Cerebellar nuclear complex (tissue), 1 donor: Measurements from ENCODE around the gene SLC35A3.
"Not testable (repeated sequence)": the region's sequence is repeated elsewhere in the genome, so short reads cannot be mapped to it uniquely, and the experiment has no call there.

ENCODE experiments used
- DNase-seq, 2 experiments: peaks; one replicate each; lab custom pipeline; 2025; lab: John Stamatoyannopoulos, UW

Gene SLC35A3

DNA sequence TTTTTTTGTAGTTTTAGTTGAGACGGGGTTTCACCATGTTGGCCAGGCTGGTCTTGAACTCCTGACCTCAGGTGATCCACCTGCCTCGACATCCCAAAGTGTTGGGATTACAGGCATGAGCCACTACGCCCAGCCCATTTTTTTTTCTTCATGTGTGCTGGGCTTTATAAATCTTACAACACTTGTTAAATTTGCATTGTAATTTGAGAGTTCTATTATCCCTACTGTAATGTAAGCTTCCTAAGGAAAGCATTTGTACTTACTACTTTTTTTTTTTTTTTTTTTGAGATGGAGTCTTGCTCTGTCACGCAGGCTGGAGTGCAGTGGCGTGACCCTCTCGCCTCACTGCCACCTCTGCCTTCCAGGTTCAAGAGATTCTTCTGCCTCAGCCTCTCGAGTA is 2.3 kb downstream of the SLC35A3 start:
- DNase-seq: not testable (repeated sequence)

DNA sequence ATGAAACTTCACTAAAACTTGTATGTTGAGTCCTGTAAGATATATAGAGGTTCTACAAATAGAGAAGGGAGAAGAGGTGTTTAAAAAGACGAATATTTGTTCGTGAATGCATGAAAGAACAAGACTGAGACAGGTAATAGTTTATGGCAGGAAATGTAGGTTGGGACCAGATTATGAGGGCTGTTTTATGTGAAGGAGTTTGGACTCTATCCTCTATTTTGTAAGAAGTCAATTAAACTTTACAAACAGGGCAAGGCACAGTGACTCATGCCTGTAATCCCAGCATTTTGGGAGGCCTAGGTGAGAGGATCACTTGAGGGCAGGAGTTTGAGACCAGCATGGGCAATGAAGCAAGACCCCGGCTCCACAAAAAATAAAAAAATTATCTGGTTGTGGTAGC is 5.7 kb downstream of the SLC35A3 start:
- DNase-seq: no peak

DNA sequence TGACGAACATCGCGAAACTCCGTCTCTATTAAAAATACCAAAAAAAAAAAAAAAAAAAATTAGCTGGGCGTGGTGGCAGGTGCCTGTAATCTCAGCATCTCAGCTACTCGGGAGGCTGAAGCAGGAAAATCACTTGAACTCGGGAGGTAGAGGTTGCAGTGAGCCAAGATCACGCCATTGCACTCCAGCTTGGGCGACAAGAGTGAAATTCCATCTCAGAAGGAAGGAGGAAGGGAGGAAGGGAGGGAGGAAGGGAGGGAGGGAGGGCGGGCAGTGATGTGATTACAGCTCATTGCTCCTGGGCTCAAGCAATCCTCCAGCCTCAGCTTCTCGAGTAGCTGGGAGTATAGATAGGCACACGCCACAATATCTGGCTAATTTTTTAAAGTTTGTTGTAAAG is 7.5 kb downstream of the SLC35A3 start:
- not testable (repeated sequence) for DNase-seq

DNA sequence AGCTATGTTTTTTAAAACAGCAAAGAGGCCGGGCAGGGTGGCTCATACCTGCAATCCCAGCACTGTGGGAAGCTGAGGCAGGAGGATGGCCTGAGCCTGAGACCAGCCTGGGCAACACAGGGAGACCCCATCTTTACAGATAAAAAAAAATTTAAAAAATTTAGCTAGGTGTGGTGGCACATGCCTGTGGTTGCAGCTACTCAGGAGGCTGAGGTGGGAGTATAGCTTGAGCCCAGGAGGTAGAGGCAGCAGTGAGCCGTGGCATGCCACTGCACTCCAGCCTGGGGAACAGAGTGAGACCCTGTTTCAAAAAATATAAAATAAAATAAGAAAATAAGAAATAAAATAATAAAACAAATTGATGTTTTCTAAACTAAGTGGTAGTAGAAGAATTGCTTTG is 8.4 kb downstream of the SLC35A3 start:
- no peak for DNase-seq

DNA sequence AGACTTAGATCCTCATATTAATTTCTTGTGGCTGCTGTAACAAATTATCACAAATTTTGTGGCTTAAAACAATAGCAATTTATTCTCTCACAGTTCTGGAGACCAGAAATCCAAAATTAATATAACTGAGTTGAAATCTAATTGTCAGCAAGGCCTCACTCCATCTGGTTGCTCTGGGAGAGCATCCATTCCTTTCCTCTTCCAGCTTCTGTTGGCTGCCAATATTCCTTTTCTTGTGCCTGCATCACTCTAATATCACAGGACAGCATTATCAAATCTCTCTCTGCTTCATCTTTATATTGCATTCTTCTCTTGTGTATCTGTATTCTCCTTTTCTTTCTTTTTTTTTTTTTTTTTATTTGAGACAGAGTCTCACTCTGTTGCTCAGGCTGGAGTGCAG is 9.3 kb downstream of the SLC35A3 start:
- DNase-seq: no peak

DNA sequence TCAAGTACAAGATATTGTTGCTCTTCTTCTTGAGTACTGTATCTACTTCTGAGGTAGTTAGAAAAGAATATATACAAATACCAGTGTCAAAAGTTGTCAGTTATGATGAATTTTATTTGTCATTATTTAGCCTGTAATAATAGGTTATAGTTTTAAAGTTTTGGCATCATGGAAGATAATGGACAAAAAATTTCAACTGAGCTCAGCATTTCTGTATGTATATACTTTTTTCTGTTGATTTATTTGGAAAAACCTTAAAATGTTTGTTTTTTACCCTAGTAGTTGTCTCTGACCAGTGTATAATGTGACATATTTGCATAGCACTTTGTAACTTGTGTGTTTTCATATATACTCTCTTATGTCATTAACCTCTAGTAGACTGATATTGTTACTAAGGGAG is 11.1 kb downstream of the SLC35A3 start:
- no peak for DNase-seq

DNA sequence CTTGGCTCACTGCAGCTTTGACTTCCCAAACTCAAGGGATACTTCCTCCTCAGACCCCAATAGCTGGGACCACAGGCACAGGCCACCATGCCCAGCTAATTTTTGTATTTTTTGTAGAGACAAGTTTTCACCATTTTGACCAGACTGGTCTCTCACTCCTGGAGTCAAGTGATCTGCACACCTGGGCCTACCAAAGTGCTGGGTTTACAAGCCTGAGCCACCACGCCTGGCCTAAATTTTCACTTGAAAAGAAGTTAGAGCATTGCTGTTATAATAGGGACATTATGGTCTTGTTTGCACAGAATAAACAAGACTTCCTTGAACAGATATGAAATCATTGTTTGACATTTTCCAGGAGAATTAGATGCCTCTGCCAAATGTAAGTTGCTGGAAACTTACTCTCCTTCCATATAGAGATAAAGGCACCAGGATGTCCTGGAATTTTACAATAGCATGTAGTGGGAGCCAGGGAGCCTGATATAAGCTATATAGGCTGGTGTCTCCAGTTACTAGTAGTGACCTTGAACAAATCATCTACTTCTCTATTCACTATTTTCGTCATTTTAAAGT is 16.9 kb downstream of the SLC35A3 start:
- no peak for DNase-seq

DNA sequence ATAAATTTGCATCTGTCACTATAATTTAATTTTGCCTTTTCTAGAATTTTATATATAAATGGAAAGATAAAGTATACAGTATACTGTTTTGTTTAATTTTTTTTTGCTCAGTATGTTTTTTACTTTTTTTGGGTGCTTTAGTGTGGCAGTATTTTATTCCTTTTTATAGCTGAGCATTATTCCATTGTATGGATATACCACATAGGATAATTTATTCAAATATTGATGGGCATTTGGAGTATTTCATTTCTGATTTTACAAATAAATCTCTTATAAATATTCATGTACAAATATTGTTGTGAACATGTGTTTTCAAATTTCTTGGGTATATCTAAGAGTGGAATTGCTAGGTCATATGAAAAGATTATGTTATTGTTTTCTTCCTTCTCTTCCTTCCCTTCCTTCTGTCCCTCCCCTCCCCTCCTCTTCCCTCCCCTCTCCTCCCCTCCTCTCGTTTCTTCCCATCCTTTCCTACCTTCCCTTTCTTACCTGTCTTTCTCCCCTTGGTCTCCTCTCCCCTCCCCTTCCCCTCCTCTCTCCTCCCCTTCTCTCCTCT is 18.5 kb downstream of the SLC35A3 start:
- no peak for DNase-seq

DNA sequence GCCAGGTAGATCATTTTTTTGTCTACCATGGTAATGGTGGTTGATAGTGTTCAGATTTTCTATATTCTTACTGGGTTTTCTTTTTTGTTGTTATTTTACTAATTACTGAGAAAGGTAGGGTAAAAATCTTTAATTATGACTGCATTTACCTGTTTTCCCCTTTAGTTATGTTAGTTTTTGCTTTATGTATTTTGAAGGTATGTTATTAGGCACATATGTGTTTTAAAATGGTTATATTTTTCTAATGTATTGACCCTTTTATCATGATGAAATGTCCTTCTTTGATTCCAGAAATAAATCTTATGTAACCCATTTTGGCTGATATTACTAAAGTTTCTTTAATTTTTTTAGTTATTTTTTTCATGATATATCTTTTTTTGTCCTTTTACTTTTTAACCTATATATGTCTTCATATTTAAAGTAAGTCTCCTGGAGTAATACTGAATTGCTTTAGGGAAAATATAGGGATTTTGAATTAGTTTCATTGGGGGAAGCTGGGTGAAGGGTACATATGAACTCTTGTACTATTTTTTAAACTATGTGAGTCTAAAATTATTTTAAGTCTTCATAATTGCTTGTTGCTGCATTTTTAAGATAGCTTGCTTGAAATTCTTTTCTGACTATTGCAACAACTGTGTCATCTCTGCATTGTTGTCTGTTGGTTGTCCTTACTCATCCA is 22.4 kb downstream of the SLC35A3 start:
- DNase-seq: no peak

GRCh38 chr1:99992760-99993467 is 23.1 kb downstream of the SLC35A3 start:
- DNase-seq: no peak

GRCh38 chr1:99993468-99993845 is 23.7 kb downstream of the SLC35A3 start:
- no peak for DNase-seq

DNA sequence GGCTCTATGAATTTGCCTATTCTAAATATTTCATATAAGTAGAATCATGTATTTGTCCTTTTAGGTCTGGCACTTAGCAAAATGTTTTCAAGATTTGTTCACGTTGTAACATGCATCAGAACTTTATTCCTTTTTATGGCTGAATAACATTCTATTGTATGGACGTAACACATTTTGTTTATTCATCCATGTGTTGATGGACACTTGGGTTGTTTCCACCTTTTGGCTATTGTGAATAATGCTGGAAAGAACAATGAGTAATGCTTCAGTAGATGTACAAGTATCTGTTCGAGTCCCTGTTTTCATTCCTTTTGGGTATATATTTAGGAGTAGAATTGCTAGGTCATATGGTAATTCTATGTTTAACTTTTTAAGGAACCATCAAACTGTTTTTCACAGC is 24.7 kb downstream of the SLC35A3 start:
- no peak for DNase-seq

GRCh38 chr1:99996951-99997350 is 27.2 kb downstream of the SLC35A3 start:
- no peak for DNase-seq

DNA sequence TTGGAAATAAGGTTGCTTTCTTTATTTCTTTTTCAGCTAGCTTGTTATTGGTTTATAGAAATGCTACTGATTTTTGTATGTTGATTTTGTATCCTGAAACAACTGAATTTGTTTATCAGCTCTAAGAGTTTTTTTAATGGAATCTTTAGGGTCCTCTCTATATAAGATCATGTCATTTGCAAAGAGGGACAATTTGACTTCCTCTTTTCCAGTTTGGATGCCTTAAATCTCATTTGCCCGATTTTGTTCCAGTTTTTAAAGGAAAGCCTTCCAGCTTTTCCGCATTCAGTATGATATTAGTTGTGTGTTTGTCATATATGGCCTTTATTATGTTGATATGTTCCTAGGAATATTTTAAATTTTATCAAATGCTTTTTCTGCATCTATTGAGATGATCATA is 31.7 kb downstream of the SLC35A3 start:
- no peak for DNase-seq

DNA sequence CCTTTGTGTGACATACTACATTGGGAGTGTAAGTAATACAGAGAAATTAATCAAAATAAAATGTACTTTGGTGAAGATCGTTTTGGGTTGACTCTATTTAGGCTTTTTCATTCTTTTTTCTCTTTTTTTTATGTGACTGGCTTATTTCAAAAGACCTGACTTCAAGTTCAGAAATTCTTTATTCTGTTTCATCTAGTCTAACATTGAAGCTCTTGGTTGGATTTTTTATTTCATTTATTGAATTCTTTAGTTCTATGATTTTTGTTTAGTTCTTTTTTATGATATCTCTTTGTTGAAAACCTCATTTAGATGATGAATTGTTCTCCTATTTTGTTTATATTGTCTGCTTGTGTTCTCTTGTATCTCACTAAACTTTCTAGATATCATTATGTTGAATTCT is 35.6 kb downstream of the SLC35A3 start:
- DNase-seq: no peak

GRCh38 chr1:100006688-100007087 is 36.9 kb downstream of the SLC35A3 start:
- no peak for DNase-seq

GRCh38 chr1:100009458-100009857 is 39.7 kb downstream of the SLC35A3 start:
- no peak for DNase-seq

- DNase-seq: no peak
Measured at GRCh38 chr1:100010804-100011203, 41.0 kb downstream of the SLC35A3 start.

GRCh38 chr1:100019220-100019619 is 49.4 kb downstream of the SLC35A3 start:
- no peak for DNase-seq

DNA sequence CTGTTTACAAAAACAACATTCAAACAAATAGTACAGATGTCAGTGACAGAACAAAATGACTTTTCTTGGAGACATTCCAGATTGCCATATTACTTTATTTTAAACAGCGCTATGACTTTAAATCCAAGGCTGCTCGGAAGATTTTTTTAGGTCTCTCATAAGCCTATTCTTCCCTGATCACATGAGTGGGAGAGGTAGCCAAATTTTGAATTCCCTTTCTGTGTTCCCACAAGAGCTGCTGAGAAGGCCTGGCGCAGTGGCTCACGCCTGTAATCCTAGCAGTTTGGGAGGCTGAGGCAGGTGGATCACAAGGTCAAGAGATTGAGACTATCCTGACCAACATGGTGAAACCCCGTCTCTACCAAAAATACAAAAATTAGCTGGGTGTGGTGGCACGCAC is 53.7 kb downstream of the SLC35A3 start:
- DNase-seq: no peak

DNA sequence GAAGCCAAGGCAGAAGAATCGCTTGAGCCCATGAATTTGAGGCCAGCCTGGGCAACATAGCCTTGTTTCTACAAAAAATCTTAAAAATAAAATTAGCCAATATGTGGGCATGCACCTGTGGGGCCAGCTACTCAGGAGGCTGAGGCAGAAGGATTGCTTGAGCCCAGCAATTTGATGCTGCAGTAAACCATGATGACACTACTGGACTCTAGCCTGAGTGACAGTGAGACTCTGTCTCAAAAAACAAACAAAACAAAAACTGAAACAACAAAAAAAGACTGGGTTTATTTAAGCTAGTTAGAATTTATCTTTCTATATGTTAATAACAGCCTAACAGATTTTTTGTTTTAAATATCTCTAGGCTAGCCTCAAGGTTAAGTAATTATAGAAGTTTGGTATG is 57.4 kb downstream of the SLC35A3 start:
- DNase-seq: no peak

DNA sequence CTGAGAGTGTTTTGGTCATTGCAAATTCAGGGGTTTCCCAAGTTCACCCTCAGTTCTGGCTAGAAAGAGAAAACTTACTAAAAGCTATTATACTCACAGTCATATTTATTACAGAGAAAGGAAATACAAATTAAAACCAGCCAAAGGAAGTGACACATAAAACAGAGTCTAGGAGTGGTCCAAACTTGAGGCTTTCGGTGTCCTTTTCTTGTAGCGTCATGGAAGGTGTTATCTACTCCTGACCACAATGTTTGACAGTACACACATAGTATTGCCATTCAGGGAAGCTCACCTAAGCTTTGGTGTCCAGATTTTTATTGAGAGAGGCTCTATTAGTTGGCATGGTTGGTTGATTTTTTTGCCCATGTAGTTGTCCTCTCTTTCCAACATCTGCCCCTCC is 59.0 kb downstream of the SLC35A3 start:
- DNase-seq: no peak

GRCh38 chr1:100034470-100034869 is 64.7 kb downstream of the SLC35A3 start:
- no peak for DNase-seq
